Naive thymus-derived CD8-positive, alpha-beta T cell (primary cell): ENCODE data around the gene PSG1. TPM values are rescaled to one million over a fixed set of nuclear protein-coding genes. Genes with fewer than 3 reads are reported as not detected.
"Not testable (repeated sequence)": the region's sequence is repeated elsewhere in the genome, so short reads cannot be mapped to it uniquely, and the experiment has no call there.

Source experiments
- ATAC-seq, 2 donors: fragments of 150-1000 bp; cut with Tn5 transposase in 1 of 2; sonication (Bioruptor Pico), chemical (Tn5 transposase) in 1 of 2; 1 replicate in 1 of 2; 2 replicates in 1 of 2; pipeline ENCODE4 v1.10.0; 2021; ENCODE audit warnings: mild to moderate bottlenecking in 2 of 2, moderate library complexity in 2 of 2
- POLR2A ChIA-PET: fragments of 350-600 bp; sonication (Branson Sonifier 250); formaldehyde crosslinking; loops from one replicate; lab custom pipeline; 2021; ENCODE audit warnings: antibody characterized with exemption; lab: Charles Lee
- DNase-seq, 10 donors: peaks; one replicate each; pipeline versions ENCODE4 v3.0.0 to v3.0.0-alpha.2; 2020 to 2022
- H3K27ac Mint-ChIP-seq, 10 donors: one replicate each; pipeline ENCODE4 v1.8.0; 2020 to 2022; ENCODE audit warnings: mild to moderate bottlenecking in 10 of 10, mixed read lengths in 10 of 10, moderate library complexity in 4 of 10, inconsistent platforms in 1 of 10
- H3K27me3 Mint-ChIP-seq, 5 donors: one replicate each; pipeline ENCODE4 v1.8.0; 2021 to 2022; ENCODE audit warnings: mixed read lengths in 5 of 5
- H3K36me3 Mint-ChIP-seq, 3 donors: one replicate each; pipeline ENCODE4 v1.8.0; 2020 to 2022; ENCODE audit warnings: mixed read lengths in 3 of 3, mild to moderate bottlenecking in 2 of 3, inconsistent platforms in 1 of 3
- H3K4me1 Mint-ChIP-seq, 4 donors: one replicate each; pipeline ENCODE4 v1.8.0; 2021 to 2022; ENCODE audit warnings: mixed read lengths in 4 of 4
- H3K4me3 Mint-ChIP-seq, 10 donors: one replicate each; pipeline ENCODE4 v1.8.0; 2020 to 2022; ENCODE audit warnings: mild to moderate bottlenecking in 10 of 10, mixed read lengths in 10 of 10, moderate library complexity in 6 of 10, inconsistent platforms in 1 of 10
- H3K9me3 Mint-ChIP-seq, 9 donors: one replicate each; pipeline ENCODE4 v1.8.0; 2020 to 2022; ENCODE audit warnings: mixed read lengths in 9 of 9, mild to moderate bottlenecking in 3 of 9, inconsistent platforms in 1 of 9, moderate library complexity in 1 of 9
- polyA plus RNA-seq, 3 donors: library from polyadenylated mRNA; unstranded; fragments of 300-500 nt; fragmentation: Illumina TruSeq; gene quantifications; one replicate each; pipeline ENCODE4 v1.2.3, GENCODE V29; 2021
- total RNA-seq, 8 experiments: library from RNA in 2 of 8; stranded (reverse) in 2 of 8; gene quantifications; one replicate each; pipeline ENCODE4 v1.2.3 and lab custom pipeline; 2021 to 2026

The PSG1 gene
- total and polyA plus RNA-seq, 5 experiments from 2014 or later, result not detected

DNA sequence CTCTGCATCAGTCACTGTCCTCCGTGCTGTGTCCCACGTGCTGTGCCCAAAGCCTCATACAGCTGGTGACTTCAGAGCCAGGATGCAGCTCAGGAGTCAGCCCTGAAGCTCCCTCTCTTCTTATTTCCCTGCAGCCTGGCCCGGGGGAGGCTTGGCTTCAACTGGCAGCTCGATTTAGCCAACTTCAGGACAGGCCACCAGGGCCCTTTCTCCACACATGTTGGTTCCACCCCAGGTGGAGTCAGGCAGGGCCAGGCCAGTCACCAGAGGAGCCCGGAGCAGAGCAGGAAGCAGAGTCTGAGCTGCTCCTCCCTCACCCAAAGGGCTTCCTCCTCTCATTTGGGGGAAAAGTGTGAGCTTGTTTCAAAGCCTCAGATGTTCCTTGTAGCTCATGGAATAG, 26.6 kb upstream of the PSG1 start:
- H3K27me3 Mint-ChIP-seq, result peaks cover 10 to 40% (median 15%) of the 10 kb centered on the region in 5 donors
- ATAC-seq, H3K4me1 Mint-ChIP-seq, H3K36me3 Mint-ChIP-seq, POLR2A ChIA-PET, H3K27ac Mint-ChIP-seq, DNase-seq, H3K9me3 Mint-ChIP-seq, H3K4me3 Mint-ChIP-seq: not testable (repeated sequence)

DNA sequence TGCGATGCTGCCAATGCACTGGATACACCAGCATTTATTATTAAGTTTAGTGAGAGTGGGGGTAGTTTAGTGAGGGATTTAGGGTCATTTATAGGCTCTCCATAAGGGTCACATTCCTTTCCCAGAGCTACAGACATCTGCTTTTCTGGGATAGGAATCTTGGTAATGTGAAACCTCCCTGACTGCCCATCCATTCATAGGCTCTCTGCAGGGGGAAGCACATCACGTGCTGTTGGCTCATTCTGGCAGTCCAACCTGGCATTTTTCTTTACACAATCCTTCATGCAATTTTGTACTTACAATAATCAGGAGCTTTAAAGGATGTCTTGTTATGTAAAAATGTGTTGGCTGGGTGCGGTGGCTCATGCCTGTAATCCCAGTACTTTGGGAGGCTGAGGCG, 21.0 kb upstream of the PSG1 start:
- H3K36me3 Mint-ChIP-seq, POLR2A ChIA-PET, ATAC-seq, H3K4me1 Mint-ChIP-seq, DNase-seq, H3K27ac Mint-ChIP-seq, H3K4me3 Mint-ChIP-seq: not testable (repeated sequence)
- Mint-ChIP-seq H3K9me3 (peaks cover 0 to 13% (median 6%) of the 10 kb centered on the region in 9 donors), H3K27me3 (peaks cover 10 to 63% (median 26%) of the 10 kb centered on the region in 5 donors)

DNA sequence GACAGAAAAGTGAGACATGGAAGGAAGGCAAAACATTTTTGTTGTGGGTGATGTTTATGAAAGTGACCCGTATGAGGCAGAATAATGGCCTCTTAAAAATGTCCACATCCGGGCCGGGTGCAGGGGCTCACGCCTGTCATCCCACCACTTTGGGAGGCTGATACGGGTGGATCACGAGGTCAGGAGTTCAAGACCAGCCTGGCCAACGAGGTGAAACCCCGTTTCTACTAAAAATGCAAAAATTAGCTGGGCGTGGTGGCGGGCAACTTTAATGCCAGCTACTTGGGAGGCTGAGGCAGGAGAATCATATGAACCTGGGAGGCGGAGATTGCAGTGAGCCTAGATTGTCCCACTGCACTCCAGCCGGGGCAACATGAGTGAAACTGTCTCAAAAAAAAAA, 20.2 kb upstream of the PSG1 start:
- not testable (repeated sequence) for H3K4me3 Mint-ChIP-seq, H3K4me1 Mint-ChIP-seq, H3K36me3 Mint-ChIP-seq

DNA sequence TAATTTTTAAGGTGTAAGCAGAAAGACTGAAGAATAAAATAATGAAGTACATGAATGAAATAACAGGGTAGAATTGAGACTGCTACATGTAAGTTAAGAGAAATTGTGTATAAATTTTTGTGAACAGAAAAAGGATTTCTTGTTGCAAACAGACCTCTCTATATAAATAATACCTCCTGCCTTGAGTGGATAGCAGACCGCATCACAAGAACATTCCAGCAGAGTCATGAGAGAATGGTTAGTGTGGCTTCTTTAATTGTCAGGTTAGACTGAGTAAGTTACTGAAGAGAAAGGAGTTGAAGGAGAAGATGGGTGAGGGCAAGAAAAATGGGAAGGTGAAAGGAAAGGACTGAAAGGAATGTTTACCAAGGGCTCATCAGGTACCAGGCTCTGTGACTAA, 19.6 kb upstream of the PSG1 start:
- POLR2A ChIA-PET, H3K4me1 Mint-ChIP-seq, ATAC-seq, H3K27ac Mint-ChIP-seq, DNase-seq, H3K4me3 Mint-ChIP-seq, H3K36me3 Mint-ChIP-seq: not testable (repeated sequence)
- Mint-ChIP-seq H3K9me3 (peaks cover 0 to 23% (median 6%) of the 10 kb centered on the region in 9 donors), H3K27me3 (peaks cover 10 to 63% (median 23%) of the 10 kb centered on the region in 5 donors)

More for the DNA sequence above, 20.2 kb upstream of the PSG1 start:
- Mint-ChIP-seq H3K9me3 (peaks cover 0 to 17% (median 6%) of the 10 kb centered on the region in 9 donors), H3K27me3 (peaks cover 10 to 63% (median 24%) of the 10 kb centered on the region in 5 donors)
- H3K27ac Mint-ChIP-seq, ATAC-seq, POLR2A ChIA-PET, DNase-seq: not testable (repeated sequence)

DNA sequence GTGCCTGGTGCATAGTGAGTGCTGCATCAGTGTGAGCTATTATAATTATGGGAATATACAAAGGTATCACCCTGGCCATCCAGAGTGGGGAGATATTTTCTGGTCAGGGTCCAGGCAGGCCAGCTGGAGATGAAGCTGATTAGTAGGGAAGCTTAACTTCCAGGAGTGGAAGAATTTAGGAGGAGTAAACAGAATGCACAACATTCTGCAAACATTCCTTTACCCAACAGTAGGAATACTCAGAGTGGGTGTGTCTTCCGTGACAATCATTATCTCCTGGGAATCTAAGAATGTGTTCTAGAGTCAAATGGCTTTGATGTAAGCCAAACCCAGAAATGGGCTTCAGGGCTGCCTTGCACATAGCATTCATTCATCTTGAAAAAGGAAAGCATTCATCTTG, 19.1 kb upstream of the PSG1 start:
- H3K36me3 Mint-ChIP-seq, H3K27ac Mint-ChIP-seq, DNase-seq, ATAC-seq, H3K4me1 Mint-ChIP-seq, POLR2A ChIA-PET, H3K4me3 Mint-ChIP-seq: not testable (repeated sequence)
- peaks cover 0 to 26% (median 6%) of the 10 kb centered on the region in 9 donors for H3K9me3 Mint-ChIP-seq
- peaks cover 10 to 61% (median 22%) of the 10 kb centered on the region in 5 donors for H3K27me3 Mint-ChIP-seq

DNA sequence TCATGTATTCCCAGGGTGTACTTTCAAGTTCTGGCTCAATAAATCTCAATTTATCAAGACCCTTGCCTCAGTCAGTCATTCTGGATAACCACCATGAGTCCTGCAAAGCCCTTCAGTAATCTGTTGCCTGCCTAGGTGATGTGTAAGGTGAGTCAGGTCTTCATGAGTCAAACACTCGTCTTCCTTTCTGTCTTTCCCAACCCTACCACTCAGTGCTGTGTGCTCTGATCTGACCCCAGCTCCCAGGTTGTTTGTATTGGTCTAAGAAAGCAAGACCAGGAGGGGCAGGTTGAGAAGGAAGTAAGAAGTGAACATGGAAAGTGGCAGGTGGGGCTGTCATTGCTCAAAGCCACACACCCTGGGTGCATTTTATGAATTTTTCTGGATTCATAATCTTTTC, 18.2 kb upstream of the PSG1 start:
- H3K4me1 Mint-ChIP-seq, ATAC-seq, DNase-seq, H3K4me3 Mint-ChIP-seq, H3K27ac Mint-ChIP-seq, POLR2A ChIA-PET: not testable (repeated sequence)
- H3K36me3 Mint-ChIP-seq, result peaks cover 0 to 12% (median 0%) of the 10 kb centered on the region in 3 donors
- H3K27me3 Mint-ChIP-seq, result peaks cover 10 to 52% (median 17%) of the 10 kb centered on the region in 5 donors
- H3K9me3 Mint-ChIP-seq, result peaks cover 0 to 35% (median 11%) of the 10 kb centered on the region in 9 donors

DNA sequence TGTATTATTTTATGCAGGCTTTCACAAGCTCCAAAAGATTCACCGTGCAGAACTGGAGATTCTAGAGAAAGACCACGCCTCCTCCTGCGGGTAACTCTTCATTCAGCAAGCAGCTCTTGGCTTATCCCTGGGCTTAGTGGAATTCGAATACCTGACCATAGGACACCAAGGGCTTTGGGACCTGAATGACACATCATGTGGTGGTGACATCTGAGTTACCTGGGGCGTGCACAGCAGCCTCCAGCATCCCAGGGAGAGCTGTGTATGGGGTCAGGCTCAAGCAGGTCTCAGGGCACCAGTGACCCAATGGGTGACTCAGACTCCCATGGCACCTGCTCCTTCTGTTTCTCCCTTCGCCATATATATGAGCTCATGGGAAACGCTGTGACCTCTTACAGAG, 10.9 kb upstream of the PSG1 start:
- POLR2A ChIA-PET, H3K4me3 Mint-ChIP-seq, H3K27ac Mint-ChIP-seq, ATAC-seq, DNase-seq, H3K4me1 Mint-ChIP-seq: not testable (repeated sequence)
- Mint-ChIP-seq H3K9me3 (peaks cover 0 to 56% (median 15%) of the 10 kb centered on the region in 9 donors), H3K36me3 (peaks cover 0 to 14% (median 0%) of the 10 kb centered on the region in 3 donors), H3K27me3 (peaks cover 15 to 24% (median 19%) of the 10 kb centered on the region in 5 donors)

DNA sequence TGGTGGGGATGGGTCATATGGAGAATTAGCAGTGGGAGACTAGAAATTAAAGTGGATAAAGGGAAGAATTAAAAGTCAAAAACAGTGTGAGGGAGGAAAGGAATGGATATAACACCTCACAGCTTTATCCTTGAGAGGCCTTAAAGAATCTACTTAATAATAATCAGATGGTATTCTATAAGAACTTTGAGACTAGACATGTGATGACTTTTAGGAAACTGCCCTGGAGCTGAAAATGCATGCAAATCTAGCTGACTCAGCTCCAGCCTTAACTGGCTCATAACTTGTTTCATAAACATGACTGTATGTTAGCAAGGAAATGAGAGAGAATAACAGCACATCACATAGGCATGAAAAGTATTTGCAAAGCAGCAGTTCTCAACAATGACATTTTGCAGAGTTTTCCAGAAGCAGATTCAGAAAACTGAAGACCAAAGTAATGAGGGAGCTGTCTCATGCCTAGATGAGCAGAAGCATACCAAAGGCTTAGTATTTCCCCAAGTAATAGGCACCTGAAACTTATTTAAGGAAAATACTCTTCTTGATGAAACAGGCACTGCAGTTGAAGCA, 8.4 kb upstream of the PSG1 start:
- DNase-seq, POLR2A ChIA-PET, ATAC-seq, H3K36me3 Mint-ChIP-seq, H3K4me1 Mint-ChIP-seq, H3K4me3 Mint-ChIP-seq, H3K27ac Mint-ChIP-seq: not testable (repeated sequence)
- H3K9me3 Mint-ChIP-seq, result peaks cover 0 to 35% (median 13%) of the 10 kb centered on the region in 9 donors
- peaks cover 29 to 49% (median 33%) of the 10 kb centered on the region in 5 donors for H3K27me3 Mint-ChIP-seq

DNA sequence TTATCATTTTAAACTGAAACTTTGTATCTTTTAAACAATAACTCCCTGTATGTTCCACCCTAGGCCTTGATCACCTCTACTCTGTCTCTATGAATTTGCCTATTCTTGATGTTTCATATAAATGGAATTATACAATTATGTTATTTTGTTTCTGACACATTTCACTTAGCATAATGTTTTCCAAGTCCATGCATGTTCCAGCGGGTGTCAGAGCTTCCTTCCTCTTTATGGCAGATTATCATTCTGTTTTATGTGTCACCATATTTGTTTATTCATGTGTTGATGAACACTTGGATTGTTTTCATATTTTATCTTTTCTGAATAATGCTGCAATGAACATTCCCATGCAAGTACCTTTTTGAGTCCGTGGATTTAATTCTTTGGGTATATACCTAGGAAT, 3.2 kb upstream of the PSG1 start:
- H3K9me3 Mint-ChIP-seq, DNase-seq, ATAC-seq, H3K36me3 Mint-ChIP-seq, H3K27ac Mint-ChIP-seq, H3K4me3 Mint-ChIP-seq, H3K4me1 Mint-ChIP-seq, POLR2A ChIA-PET: not testable (repeated sequence)
- H3K27me3 Mint-ChIP-seq, result peaks cover 22 to 77% (median 47%) of the 10 kb centered on the region in 5 donors

DNA sequence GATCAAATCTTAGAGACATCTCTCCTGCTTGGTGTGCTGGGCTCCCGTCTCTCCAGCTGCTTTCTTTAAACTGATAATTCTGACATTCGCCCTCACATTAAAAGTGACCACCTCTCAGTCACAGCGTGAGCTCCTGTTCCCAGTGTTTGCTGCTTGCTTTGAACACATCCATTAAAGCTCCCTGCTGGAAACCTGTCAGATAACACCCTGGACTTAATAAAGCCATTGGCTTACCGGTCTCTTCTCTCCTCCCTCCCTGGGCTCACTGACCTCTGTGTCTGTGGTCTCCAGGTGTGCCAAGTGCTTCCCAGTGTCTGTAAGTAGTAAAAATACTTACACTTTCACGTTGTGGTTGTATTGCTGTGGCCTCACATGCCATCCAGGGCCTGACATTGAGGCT, 2.5 kb upstream of the PSG1 start:
- not testable (repeated sequence) for H3K4me3 Mint-ChIP-seq, H3K27ac Mint-ChIP-seq

DNA sequence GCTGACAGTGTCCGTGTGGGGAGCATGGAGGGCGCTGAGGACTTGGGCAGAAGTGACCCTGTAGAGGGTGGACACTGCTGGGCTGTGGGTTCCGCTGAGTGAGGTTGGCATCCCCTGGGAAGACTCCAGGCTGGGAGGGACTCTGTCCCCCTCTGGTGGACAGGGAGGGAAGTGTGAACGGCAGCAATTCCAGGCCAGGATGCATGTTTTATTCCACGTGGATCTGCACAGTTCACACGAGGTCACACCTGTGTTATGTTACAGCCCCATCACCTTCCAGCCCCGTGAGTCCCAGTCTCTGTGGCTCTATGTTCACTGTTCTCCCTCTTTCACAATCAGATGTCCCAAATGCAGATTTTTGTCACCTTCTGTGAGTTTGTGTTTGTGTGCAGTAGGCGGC, 1.8 kb upstream of the PSG1 start:
- H3K27ac Mint-ChIP-seq, H3K4me1 Mint-ChIP-seq, ATAC-seq, DNase-seq, H3K9me3 Mint-ChIP-seq, POLR2A ChIA-PET, H3K4me3 Mint-ChIP-seq, H3K36me3 Mint-ChIP-seq: not testable (repeated sequence)
- peaks cover 14 to 62% (median 40%) of the 10 kb centered on the region in 5 donors for H3K27me3 Mint-ChIP-seq

More for the DNA sequence above, 2.5 kb upstream of the PSG1 start:
- H3K36me3 Mint-ChIP-seq, DNase-seq, POLR2A ChIA-PET, H3K9me3 Mint-ChIP-seq, ATAC-seq, H3K4me1 Mint-ChIP-seq: not testable (repeated sequence)
- peaks cover 18 to 69% (median 45%) of the 10 kb centered on the region in 5 donors for H3K27me3 Mint-ChIP-seq

DNA sequence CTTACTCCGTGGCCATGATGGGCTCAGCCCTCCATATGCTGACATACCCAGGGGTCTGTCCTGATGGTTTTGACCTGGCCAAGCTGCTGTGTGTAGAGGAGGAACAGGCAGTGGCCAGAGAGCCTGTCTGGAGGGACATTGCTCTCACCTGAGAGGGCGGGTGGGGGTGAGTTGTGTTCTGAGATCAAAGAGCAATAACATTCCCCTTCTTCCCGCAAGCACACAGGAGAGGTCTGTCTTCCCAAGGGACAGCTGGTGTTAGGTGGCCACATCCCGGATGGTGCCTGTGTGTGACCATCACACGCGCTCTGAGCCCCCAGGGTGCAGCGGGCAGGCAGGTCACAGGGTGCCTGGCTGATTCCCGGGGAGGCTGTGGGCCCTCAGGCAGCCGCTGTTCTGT, 1.1 kb upstream of the PSG1 start:
- H3K4me3 Mint-ChIP-seq, DNase-seq, H3K9me3 Mint-ChIP-seq, POLR2A ChIA-PET, H3K36me3 Mint-ChIP-seq, H3K4me1 Mint-ChIP-seq, ATAC-seq: not testable (repeated sequence)
- peak overlapping the region in 1 of 10 donors; percentile 55 for H3K27ac Mint-ChIP-seq
- H3K27me3 Mint-ChIP-seq, result peaks cover 11 to 55% (median 33%) of the 10 kb centered on the region in 5 donors

DNA sequence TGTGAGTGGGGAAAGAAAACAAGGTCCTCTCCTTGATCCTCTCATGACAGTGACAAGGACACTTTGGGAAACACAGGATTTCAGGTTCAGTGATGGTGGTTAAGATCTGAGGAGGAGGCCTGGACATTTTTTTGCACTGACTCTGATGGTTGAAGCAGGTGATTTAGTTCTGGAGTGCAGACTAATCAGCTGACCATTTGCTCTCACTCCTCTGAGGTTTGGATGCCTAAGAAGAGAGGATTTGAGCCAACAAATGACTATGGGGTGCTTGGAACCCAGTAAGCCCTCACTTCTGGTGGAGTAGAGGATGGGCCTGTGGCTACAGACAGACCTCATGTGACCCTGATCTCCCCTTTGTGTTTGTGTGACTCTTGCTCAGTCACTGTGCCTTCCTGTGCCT, 2.9 kb downstream of the PSG1 start:
- H3K4me3 Mint-ChIP-seq, ATAC-seq, POLR2A ChIA-PET, H3K36me3 Mint-ChIP-seq, H3K9me3 Mint-ChIP-seq, DNase-seq, H3K4me1 Mint-ChIP-seq: not testable (repeated sequence)
- Mint-ChIP-seq H3K27ac (peak overlapping the region in 1 of 10 donors; percentile 5), H3K27me3 (peaks cover 0 to 30% (median 11%) of the 10 kb centered on the region in 5 donors)
